ENCODE results near the gene CCDC92B.

DNA sequence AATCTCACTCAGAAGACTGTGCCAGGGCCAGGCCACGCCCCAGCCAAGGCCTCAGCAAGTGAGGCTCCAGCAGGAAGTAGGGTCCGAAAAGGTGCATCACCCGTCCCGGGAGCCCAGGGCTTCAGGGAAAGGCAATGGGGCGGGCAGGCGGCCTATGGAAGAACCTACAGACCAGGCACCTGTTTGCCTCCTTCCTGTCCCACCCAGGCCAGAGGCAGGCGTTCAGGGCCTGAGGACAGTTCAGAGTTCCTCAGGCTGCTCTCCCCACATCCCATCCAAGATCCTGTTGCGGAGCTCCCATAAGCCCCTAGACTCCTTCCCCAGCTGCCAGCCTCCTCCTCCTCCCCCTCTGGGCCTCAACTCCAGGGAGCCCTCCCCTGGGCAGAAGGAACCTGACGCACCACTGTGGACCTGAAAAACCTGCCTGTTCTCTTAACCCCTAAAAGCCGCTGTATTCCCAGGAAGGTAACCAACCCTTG is 40.2 kb downstream of the CCDC92B start:
- TF ChIP-seq POLR2AphosphoS5 (IDR thresholded peaks at IDR 0.05) = peak in 2 of 3 donors; percentile 57 to 70
- TF ChIP-seq, protein P1, sequence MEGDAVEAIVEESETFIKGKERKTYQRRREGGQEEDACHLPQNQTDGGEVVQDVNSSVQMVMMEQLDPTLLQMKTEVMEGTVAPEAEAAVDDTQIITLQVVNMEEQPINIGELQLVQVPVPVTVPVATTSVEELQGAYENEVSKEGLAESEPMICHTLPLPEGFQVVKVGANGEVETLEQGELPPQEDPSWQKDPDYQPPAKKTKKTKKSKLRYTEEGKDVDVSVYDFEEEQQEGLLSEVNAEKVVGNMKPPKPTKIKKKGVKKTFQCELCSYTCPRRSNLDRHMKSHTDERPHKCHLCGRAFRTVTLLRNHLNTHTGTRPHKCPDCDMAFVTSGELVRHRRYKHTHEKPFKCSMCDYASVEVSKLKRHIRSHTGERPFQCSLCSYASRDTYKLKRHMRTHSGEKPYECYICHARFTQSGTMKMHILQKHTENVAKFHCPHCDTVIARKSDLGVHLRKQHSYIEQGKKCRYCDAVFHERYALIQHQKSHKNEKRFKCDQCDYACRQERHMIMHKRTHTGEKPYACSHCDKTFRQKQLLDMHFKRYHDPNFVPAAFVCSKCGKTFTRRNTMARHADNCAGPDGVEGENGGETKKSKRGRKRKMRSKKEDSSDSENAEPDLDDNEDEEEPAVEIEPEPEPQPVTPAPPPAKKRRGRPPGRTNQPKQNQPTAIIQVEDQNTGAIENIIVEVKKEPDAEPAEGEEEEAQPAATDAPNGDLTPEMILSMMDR (IDR thresholded peaks at IDR 0.05) = no peak

Measured in transverse colon (tissue), 4 donors.